Activated CD4-positive, CD25-positive, alpha-beta regulatory T cell treated with anti-CD3 and anti-CD28 coated beads, Interleukin-2, amount 50 U/mL, for 24 hours (primary cell): Measurements from ENCODE around the gene N4BP2.
"Not testable (repeated sequence)": the region's sequence is repeated elsewhere in the genome, so short reads cannot be mapped to it uniquely, and the experiment has no call there.

Source experiments
- ATAC-seq, 2 donors: fragments of 150-1000 bp; cut with Tn5 transposase; one replicate each; pipeline ENCODE4 v1.10.0; 2021; ENCODE audit warnings: mild to moderate bottlenecking in 1 of 2, moderate library complexity in 1 of 2

Gene N4BP2

GRCh38 chr4:40093400-40093799 lies 36.8 kb downstream of the N4BP2 start:
- ATAC-seq: not testable (repeated sequence)

- ATAC-seq: no peak
Observed at GRCh38 chr4:40099010-40099409, 42.4 kb downstream of the N4BP2 start.

GRCh38 chr4:40107150-40107549 lies 50.5 kb downstream of the N4BP2 start:
- not testable (repeated sequence) for ATAC-seq

GRCh38 chr4:40112027-40112792 lies 55.6 kb downstream of the N4BP2 start:
- ATAC-seq: no peak

- no peak for ATAC-seq
Observed at GRCh38 chr4:40114206-40114605, 57.6 kb downstream of the N4BP2 start.

- ATAC-seq: no peak
Observed at GRCh38 chr4:40118861-40119260, 62.2 kb downstream of the N4BP2 start.

GRCh38 chr4:40119344-40119743 lies 62.7 kb downstream of the N4BP2 start:
- ATAC-seq: no peak

- ATAC-seq: peak; percentile 55 to 62
Observed at GRCh38 chr4:40121515-40121914, 64.9 kb downstream of the N4BP2 start.

GRCh38 chr4:40122941-40123340 lies 66.3 kb downstream of the N4BP2 start:
- ATAC-seq: peak; percentile 69 to 86

- ATAC-seq: no peak
Observed at GRCh38 chr4:40124690-40125089, 68.0 kb downstream of the N4BP2 start.

GRCh38 chr4:40130401-40131036 lies 73.9 kb downstream of the N4BP2 start:
- ATAC-seq: no peak

GRCh38 chr4:40132816-40133215 lies 76.2 kb downstream of the N4BP2 start:
- ATAC-seq: no peak

- no peak for ATAC-seq
Observed at GRCh38 chr4:40134206-40134917, 77.7 kb downstream of the N4BP2 start.

- not testable (repeated sequence) for ATAC-seq
Observed at GRCh38 chr4:40136202-40136601, 79.6 kb downstream of the N4BP2 start.

GRCh38 chr4:40140196-40140595 lies 83.5 kb downstream of the N4BP2 start:
- no peak for ATAC-seq

GRCh38 chr4:40140597-40140996 lies 83.9 kb downstream of the N4BP2 start:
- not testable (repeated sequence) for ATAC-seq

GRCh38 chr4:40143926-40144508 lies 87.4 kb downstream of the N4BP2 start:
- peak in 1 of 2 donors; percentile 64 for ATAC-seq

GRCh38 chr4:40144716-40145115 lies 88.1 kb downstream of the N4BP2 start:
- ATAC-seq: no peak

- ATAC-seq: not testable (repeated sequence)
Observed at GRCh38 chr4:40147490-40147889, 90.8 kb downstream of the N4BP2 start.

- peak; percentile 86 to 92 for ATAC-seq
Observed at GRCh38 chr4:40149960-40150385, 93.3 kb downstream of the N4BP2 start.

- ATAC-seq: no peak
Observed at GRCh38 chr4:40150932-40151331, 94.3 kb downstream of the N4BP2 start.

GRCh38 chr4:40152637-40153036 lies 96.0 kb downstream of the N4BP2 start:
- ATAC-seq: peak; percentile 25 to 40

GRCh38 chr4:40157436-40157835 lies 100.8 kb downstream of the N4BP2 start:
- ATAC-seq: no peak
